GM23248 (cell line): Measurements from ENCODE around the gene ESPN.

Source experiments
- EZH2 ChIP-seq: fragments of 200-600 bp; sonication (generic); IDR thresholded peaks from 2 replicates; pipeline ENCODE4 v1.6.1; 2018; ENCODE audit warnings: antibody characterized with exemption, mild to moderate bottlenecking; ENCODE audit not compliant: insufficient read depth, poor library complexity, severe bottlenecking
- EZH2phosphoT487 ChIP-seq: fragments of 200-600 bp; sonication (generic); IDR thresholded peaks from 2 replicates; pipeline ENCODE4 v1.6.1; 2018; ENCODE audit warnings: antibody characterized with exemption, moderate library complexity, mild to moderate bottlenecking, low read depth; ENCODE audit not compliant: insufficient read depth

DNA sequence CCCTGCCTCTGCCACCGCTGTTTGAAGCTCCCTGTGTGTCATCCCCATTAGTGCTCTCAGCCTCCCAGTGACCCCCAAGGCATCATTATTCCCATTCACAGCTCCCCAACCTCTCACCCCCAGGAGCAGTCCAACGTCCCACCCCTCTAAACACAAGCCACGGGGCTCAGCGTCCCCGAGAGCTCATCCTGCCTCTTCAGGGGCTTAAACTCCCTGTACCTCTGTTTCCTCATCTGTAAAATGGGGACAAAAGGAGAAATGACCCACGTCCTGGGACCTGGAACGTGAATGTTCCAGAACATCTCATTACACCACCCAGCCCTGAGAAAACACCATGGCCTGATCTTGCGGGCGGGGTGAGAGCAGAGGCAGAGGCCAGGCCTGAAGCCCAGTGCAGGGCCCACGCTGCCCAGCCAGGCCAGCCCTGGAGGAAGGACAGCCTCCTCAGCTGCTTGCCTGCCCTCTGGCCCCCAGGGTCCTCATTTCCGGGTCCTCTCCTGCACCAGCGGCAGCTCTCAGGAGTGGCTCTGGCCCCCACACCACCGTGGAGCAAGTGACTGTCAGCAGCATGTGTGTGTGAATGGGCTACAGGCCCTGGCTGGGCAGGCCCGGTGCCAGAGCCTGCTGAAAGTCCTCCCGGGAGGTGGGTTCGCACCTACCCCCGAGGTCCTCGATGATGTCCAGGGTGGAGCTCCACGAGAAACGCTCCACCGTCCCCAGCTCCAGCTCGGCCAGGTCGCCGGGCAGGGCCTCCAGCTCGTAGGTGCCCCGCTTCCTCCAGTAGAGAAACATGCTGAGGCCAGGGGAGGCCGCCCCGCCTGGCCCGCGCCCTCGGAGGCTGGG is 81.0 kb downstream of the ESPN start:
- no peak for TF ChIP-seq EZH2
- no peak for TF ChIP-seq EZH2phosphoT487
